ENCODE results near the gene WTIP.
"Not testable (repeated sequence)": the region's sequence is repeated elsewhere in the genome, so short reads cannot be mapped to it uniquely, and the experiment has no call there.

Gene WTIP

GRCh38 chr19:34480971-34481841 lies at the start of gene WTIP:
Gene WTIP, plus strand, starts transcription at chr19:34481758. Its CDS starts 217 bp downstream, at chr19:34481975.
- in situ Hi-C loops (cut with MboI; ENCODE audit: low sequenced_read_pairs) = no loop called here

- in situ Hi-C loops (cut with MboI; ENCODE audit: low sequenced_read_pairs) = no loop called here
Measured at GRCh38 chr19:34432797-34433196, 48.8 kb upstream of the WTIP start.

GRCh38 chr19:34436716-34437115 lies 44.8 kb upstream of the WTIP start:
- in situ Hi-C loops (cut with MboI; ENCODE audit: low sequenced_read_pairs) = no loop called here

- in situ Hi-C loops (cut with MboI; ENCODE audit: low sequenced_read_pairs) = no loop called here
Measured at GRCh38 chr19:34448191-34448590, 33.4 kb upstream of the WTIP start.

GRCh38 chr19:34452723-34453122 lies 28.8 kb upstream of the WTIP start:
- in situ Hi-C loops (cut with MboI; ENCODE audit: low sequenced_read_pairs) = no loop called here

- in situ Hi-C loops (cut with MboI; ENCODE audit: low sequenced_read_pairs) = no loop called here
Measured at GRCh38 chr19:34454091-34454490, 27.5 kb upstream of the WTIP start.

GRCh38 chr19:34454685-34455084 lies 26.9 kb upstream of the WTIP start:
- in situ Hi-C loops (cut with MboI; ENCODE audit: low sequenced_read_pairs) = no loop called here

GRCh38 chr19:34455783-34456480 lies 25.6 kb upstream of the WTIP start:
- in situ Hi-C loops (cut with MboI; ENCODE audit: low sequenced_read_pairs) = not testable (repeated sequence)

- in situ Hi-C loops (cut with MboI; ENCODE audit: low sequenced_read_pairs) = no loop called here
Measured at GRCh38 chr19:34457446-34457845, 24.1 kb upstream of the WTIP start.

GRCh38 chr19:34458677-34459076 lies 22.9 kb upstream of the WTIP start:
- in situ Hi-C loops (cut with MboI; ENCODE audit: low sequenced_read_pairs) = no loop called here

- in situ Hi-C loops (cut with MboI; ENCODE audit: low sequenced_read_pairs) = no loop called here
Measured at GRCh38 chr19:34459614-34460013, 21.9 kb upstream of the WTIP start.

GRCh38 chr19:34461375-34462100 lies 20.0 kb upstream of the WTIP start:
- in situ Hi-C loops (cut with MboI; ENCODE audit: low sequenced_read_pairs) = no loop called here

- in situ Hi-C loops (cut with MboI; ENCODE audit: low sequenced_read_pairs) = not testable (repeated sequence)
Measured at GRCh38 chr19:34464785-34465184, 16.8 kb upstream of the WTIP start.

GRCh38 chr19:34468409-34468808 lies 13.1 kb upstream of the WTIP start:
- in situ Hi-C loops (cut with MboI; ENCODE audit: low sequenced_read_pairs) = no loop called here

GRCh38 chr19:34469026-34469425 lies 12.5 kb upstream of the WTIP start:
- in situ Hi-C loops (cut with MboI; ENCODE audit: low sequenced_read_pairs) = not testable (repeated sequence)

GRCh38 chr19:34471906-34472700 lies 9.5 kb upstream of the WTIP start:
- in situ Hi-C loops (cut with MboI; ENCODE audit: low sequenced_read_pairs) = no loop called here

GRCh38 chr19:34474233-34474989 lies 7.1 kb upstream of the WTIP start:
- in situ Hi-C loops (cut with MboI; ENCODE audit: low sequenced_read_pairs) = no loop called here

GRCh38 chr19:34475026-34475974 lies 6.3 kb upstream of the WTIP start:
- in situ Hi-C loops (cut with MboI; ENCODE audit: low sequenced_read_pairs) = no loop called here

Data from hTERT RPE-1 (cell line).